GM19455 (cell line): Measurements from ENCODE around the gene FOXO6.

Experiments used
- ATAC-seq: cut with Tn5 transposase; IDR thresholded peaks from one replicate; pipeline ENCODE4 v1.9.1; 2021; ENCODE audit not compliant: unreplicated experiment

The FOXO6 gene

DNA sequence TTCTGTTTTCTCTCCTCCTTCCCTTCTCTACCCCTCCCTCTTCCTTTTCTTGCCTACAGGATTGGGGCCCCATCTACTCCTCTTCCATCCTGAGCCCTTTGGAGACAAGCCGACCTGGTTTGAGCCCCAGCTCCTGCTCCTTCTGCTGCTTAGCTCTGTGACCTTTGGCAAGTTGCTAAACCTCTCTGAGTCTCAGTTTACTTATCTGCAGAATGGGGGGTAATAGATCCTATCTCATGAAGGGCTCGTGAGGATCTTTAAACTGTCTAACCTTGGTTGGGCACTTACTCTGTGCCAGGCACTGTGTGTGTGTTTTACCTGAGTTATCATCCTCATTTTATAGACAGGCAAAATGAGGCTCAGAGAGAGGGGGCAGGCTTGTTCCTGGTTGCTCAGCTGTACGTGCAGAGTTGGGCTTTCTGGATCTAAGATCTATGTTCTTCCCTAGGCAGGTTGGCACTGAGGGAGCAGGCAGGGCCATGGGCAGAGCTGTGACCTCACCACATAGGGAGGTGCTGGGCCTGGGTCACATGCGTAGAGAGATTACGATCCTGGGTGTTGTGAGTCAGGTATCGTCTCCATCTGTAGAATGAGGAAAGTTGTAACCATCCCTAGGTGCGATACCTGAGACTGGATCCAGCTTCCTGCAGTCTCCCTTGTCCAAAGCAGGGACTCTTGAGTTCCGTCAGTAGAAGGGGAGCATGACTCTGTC lies 58.5 kb downstream of the FOXO6 start:
- ATAC-seq, result no peak

DNA sequence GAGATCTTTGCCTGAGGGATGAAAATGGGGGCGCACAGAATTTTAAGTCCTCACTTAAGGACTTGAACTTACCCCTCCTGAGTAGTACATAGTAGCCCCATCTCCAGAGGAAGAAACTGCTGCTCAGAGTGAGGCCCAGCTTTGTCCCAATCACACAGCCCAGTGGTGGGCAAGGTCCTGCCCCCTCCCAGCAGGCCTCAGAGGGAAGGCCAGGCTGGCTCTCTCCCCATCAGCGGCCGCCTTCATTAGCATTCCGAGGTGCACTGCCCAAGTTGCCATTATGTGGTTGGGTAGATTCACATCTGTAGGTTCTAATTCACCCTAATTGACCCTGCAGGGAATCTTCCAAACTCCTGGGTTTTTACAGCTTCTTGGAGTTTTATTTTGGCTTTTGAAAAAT lies 59.1 kb downstream of the FOXO6 start:
- no peak for ATAC-seq

- no peak for ATAC-seq
Measured at GRCh38 chr1:41420860-41421259, 59.6 kb downstream of the FOXO6 start.

- no peak for ATAC-seq
Measured at GRCh38 chr1:41422306-41422705, 61.1 kb downstream of the FOXO6 start.

GRCh38 chr1:41423511-41424191 lies 62.4 kb downstream of the FOXO6 start:
- no peak for ATAC-seq

GRCh38 chr1:41424581-41425118 lies 63.4 kb downstream of the FOXO6 start:
- ATAC-seq, result no peak

DNA sequence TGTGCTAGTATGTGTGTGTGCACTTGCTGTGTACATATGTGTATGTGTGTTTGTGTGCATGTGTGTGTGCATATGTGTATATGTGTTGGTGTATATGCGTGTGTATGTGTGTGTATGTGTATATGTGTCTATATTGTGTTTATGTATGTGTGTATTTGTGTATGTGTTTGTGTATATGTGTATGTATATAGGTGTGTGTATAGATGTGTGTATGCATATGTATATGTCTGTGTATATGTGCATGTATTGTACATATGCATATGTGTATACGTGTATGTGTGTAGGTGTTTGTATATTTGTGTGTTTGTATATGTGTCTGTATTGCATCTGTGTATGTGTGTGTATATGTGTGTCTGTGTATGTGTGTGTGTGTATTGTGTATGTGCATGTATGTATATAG lies 64.1 kb downstream of the FOXO6 start:
- no peak for ATAC-seq

GRCh38 chr1:41426201-41426890 lies 65.1 kb downstream of the FOXO6 start:
- ATAC-seq, result no peak

DNA sequence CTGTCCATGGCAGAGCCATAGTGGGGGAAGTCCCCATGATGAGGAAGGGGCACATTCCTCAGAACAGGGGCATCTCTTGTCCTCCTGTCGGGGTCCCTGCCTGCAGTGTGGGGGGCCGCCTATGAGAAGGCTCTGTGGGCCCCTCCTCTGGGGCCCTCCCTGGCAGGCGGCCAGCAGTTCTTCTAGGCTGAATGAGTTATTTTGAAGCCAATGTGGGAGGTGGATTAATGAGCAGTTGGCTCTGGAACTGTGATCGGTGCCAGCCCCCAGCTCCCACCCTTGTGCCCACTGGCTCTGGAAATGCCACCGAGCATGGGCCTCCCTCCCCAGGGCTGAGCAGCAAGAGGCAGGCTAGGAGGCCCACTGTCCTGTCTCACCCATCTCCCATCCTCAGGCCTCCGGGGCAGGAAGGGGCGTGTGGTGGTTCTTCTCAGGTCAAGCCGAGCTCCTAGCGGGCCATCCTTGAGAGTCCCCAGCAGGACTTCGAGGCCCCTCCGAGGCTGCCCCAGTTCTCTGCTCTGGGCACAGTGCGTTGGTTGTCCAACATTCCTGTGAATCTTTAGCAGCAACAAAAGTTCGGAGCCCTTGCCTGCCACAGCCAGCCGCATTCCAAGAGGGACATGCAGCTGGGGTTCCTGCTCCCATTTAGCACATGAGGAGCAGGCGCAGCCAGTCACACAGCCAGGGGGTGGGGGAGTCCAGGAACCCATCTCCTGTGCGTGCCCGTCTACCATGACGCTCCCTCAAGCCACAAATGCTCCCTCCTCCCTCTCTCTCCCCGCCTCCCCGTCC lies 66.1 kb downstream of the FOXO6 start:
- ATAC-seq, result no peak

GRCh38 chr1:41427916-41428737 lies 66.9 kb downstream of the FOXO6 start:
- no peak for ATAC-seq

DNA sequence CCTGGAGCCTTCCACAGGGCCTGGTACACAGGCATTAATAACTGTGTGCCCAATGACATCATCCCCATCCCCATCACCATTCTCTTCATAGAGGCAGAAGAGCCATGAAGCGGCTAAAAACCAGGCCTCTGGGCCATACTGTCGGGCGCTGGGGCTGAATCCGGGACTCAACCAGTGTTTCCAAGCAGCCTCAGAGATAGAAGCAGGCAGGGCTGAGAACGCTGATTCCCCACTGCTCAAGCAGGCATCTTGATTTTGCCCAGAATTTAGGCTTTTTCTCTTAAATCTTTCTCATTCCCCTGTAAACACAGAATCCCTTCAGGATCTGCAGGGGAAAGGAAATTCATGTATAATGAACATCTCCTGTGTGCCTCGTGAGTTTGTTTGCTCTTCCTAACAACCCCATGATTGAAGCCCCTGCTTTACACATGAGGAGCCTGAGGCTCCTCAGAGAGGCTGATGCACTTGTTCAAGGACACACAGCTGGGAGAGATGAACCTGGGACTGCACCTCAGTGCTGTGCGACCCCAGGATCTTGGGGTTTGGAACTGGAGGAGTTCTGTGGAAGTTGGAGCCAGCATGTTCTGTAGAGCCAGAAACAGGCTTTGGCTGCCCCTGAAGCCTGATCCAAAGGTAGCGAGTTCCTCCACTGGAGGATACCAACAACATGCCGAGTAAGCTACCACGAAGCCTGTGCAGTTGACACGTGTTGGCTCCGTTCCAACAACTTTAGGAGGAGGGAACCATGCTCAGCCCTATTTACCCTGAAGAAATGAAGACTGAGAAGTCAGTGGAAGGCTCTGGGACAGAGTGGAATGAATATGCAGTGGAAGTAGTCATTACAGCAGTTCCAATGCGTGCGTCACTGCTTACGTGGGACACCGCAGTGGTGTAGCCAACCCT lies 67.8 kb downstream of the FOXO6 start:
- ATAC-seq, result no peak

GRCh38 chr1:41429641-41430035 lies 68.4 kb downstream of the FOXO6 start:
- no peak for ATAC-seq

DNA sequence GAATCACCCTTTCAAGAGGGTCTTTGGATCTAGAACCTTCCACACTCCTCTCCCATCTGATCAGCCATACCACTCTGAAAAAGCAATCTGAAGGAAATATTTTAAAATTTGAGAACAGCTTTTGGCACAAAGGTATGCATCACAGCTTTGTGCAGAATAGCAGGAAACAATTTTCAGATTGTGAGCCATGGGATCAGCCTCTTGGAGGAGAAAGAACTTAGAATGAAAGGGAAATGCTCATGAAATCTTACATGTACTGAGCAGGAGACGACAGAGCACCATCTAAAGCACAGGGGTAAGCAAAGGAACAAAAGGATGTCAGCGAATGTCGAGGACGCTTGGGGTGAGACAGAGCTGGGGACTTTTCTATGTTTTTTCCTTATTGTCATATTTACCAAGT lies 68.8 kb downstream of the FOXO6 start:
- ATAC-seq, result no peak

DNA sequence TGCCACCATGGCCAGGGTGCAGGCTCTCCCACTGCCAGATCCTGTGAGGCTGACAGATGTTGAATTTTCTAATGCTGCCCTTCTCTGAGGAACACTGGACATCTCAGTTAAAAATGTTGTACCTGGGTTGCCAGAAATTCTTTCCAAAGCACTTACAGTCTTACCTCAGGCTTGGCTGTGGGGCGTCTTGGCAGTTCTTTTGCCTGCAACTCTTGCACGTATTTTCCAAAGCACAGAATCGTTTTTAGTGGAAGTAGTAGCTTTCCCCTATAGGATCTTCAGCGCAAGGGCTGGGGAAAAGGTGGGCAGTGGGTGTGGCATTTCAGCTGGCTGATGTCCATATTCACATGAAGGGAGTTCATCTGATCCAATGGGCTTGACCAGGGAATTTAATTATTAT lies 69.3 kb downstream of the FOXO6 start:
- no peak for ATAC-seq

DNA sequence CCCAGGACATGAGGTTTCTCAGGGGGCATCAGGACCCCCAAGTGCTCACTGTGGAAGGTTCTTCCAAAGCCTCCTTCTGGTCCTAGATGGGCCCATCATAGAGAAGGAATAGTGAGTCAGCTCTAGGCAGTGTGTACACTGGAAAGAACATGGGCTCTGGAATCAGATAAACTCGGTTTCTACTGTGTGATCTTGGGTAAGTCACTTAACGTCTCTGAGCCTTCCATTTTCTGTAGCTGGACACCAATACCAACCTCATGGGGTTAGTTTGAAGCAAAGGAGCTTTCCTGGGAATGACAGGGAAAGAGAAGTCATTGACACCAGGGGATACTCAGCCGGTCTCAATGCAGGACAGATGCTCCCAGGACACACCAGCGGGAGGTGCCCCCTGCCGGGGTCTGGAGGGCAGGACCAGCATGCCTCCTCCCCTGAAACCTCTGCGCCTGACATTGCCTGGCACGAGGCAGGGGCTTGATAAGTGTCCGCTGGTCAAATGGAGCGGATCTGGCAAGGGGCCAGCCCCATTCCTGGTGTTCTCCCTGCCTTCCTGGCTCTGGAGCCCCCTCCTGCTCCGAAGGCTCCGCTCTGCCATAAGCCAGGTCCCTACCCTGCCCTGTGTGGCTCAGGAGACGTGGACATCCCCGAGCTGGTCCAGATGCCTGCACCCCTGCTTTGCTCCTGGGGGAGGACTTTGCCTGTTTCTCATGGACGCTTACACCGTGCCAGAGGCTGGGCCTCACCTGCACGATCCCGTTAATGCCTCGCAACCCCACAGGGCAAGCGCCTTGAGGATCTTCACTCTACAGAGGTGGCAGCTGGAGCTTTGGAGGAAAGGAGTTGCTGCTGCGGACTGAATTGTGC lies 70.5 kb downstream of the FOXO6 start:
- ATAC-seq, result no peak
